GM12878 (cell line): Measurements from ENCODE around the gene GLT8D2. TPM values are rescaled to one million over a fixed set of nuclear protein-coding genes. Genes with fewer than 3 reads are reported as not detected.
A peak's percentile ranks its signal among the peaks of the same experiment; 100 is the strongest.

Source experiments
- ATF7 ChIP-seq: fragments of 450-650 bp; IDR thresholded peaks from 2 replicates; pipeline ENCODE4 v1.6.1; 2016; ENCODE audit warnings: low read depth, mild to moderate bottlenecking
- BCL11A ChIP-seq: IDR thresholded peaks from 2 replicates; pipeline ENCODE4 v1.6.1; 2011; ENCODE audit warnings: low read depth, low read length
- BRCA1 ChIP-seq: IDR thresholded peaks from 2 replicates; pipeline ENCODE4 v1.6.1; 2011; ENCODE audit warnings: low read depth, low read length, improper control_type of control experiment
- DPF2 ChIP-seq: fragments of 450-650 bp; IDR thresholded peaks from 2 replicates; pipeline ENCODE4 v1.6.1; 2017; ENCODE audit warnings: mild to moderate bottlenecking
- EED ChIP-seq: sonication (generic); IDR thresholded peaks from 2 replicates; pipeline ENCODE4 v1.6.1; 2016; ENCODE audit warnings: antibody characterized with exemption, low read depth
- FOXM1 ChIP-seq: IDR thresholded peaks from 2 replicates; pipeline ENCODE4 v1.6.1; 2012; ENCODE audit warnings: low read depth, mild to moderate bottlenecking, inconsistent platforms, low read length, moderate library complexity
- HDAC2 ChIP-seq: fragments of 200-600 bp; sonication (generic); IDR thresholded peaks from 2 replicates; pipeline ENCODE4 v1.6.1; 2017
- LARP7 ChIP-seq: fragments of 450-650 bp; IDR thresholded peaks from 2 replicates; pipeline ENCODE4 v1.6.1; 2017; ENCODE audit warnings: mild to moderate bottlenecking
- MEF2A ChIP-seq: IDR thresholded peaks from 2 replicates; pipeline ENCODE4 v1.6.1; 2011; ENCODE audit warnings: low read depth, mild to moderate bottlenecking, low read length, moderate library complexity; ENCODE audit not compliant: insufficient read depth
- PML ChIP-seq: IDR thresholded peaks from 2 replicates; pipeline ENCODE4 v1.6.1; 2012; ENCODE audit warnings: low read length, inconsistent platforms
- POU2F2 ChIP-seq: IDR thresholded peaks from 3 replicates; pipeline ENCODE4 v1.6.1; 2011; ENCODE audit warnings: low read depth, mild to moderate bottlenecking, low read length, borderline replicate concordance
- RCOR1 ChIP-seq: conservative IDR thresholded peaks from 2 replicates; pipeline ENCODE4 v1.6.1; 2012; ENCODE audit warnings: low read depth, low read length, improper control_type of control experiment
- RELA ChIP-seq: fragments of 450-650 bp; IDR thresholded peaks from 2 replicates; pipeline ENCODE4 v1.8.0; 2014; ENCODE audit warnings: borderline replicate concordance; ENCODE audit not compliant: partially characterized antibody
- RUNX3 ChIP-seq: IDR thresholded peaks from 2 replicates; pipeline ENCODE4 v1.6.1; 2012; ENCODE audit warnings: low read length, inconsistent platforms
- SUZ12 ChIP-seq: fragments of 200-600 bp; sonication (generic); IDR thresholded peaks from one replicate; pipeline ENCODE4 v1.6.1; 2018; ENCODE audit warnings: antibody characterized with exemption, mild to moderate bottlenecking; ENCODE audit not compliant: unreplicated experiment
- polyA plus RNA-seq, 11 experiments: library from polyadenylated mRNA; depleted of rRNA in 4 of 11; unstranded in 6 of 11; stranded (reverse) in 5 of 11; fragments of >200 nt; fragmentation: Nextera tagmentation in 4 of 11; fragmentation: Illumina TruSeq in 1 of 11; extraction: Ambion mirVana in 4 of 11; extraction: Trizol in 1 of 11; gene quantifications; 1 replicate in 1 of 11; 2 replicates in 10 of 11; pipeline versions ENCODE4 v1.2.1 to v1.2.3, GENCODE V29; 2011 to 2016; ENCODE audit warnings: inconsistent platforms in 2 of 11, missing spikeins in 2 of 11, low read depth in 1 of 11
- total RNA-seq, 4 experiments: library from RNA; depleted of rRNA in 3 of 4; stranded (reverse); fragments of >200 nt in 3 of 4; fragmentation: Illumina TruSeq in 1 of 4; extraction: Trizol in 1 of 4; gene quantifications; 2 replicates each; pipeline versions ENCODE4 v1.2.1 to v1.2.3, GENCODE V29; 2013 to 2021
- TF ChIP-seq, protein P1 (sequence below): fragments of 150-350 bp; IDR thresholded peaks from 2 replicates; pipeline ENCODE4 v1.6.1; 2016; ENCODE audit warnings: low read depth, low read length
- TF ChIP-seq, protein P2 (sequence below): fragments of 450-650 bp; IDR thresholded peaks from 2 replicates; pipeline ENCODE4 v1.6.1; 2017; ENCODE audit warnings: mild to moderate bottlenecking, moderate library complexity
- TF ChIP-seq, protein P3 (sequence below): fragments of 450-650 bp; IDR thresholded peaks from 2 replicates; pipeline ENCODE4 v1.6.1; 2016; ENCODE audit warnings: mild to moderate bottlenecking

GLT8D2 gene
- total and polyA plus RNA-seq, 10 of the 15 experiments (the other 5 are each of a cell fraction or from before 2014, with no cell fraction given) = 0.06 to 0.80 (median 0.37) TPM; not detected in 1

DNA sequence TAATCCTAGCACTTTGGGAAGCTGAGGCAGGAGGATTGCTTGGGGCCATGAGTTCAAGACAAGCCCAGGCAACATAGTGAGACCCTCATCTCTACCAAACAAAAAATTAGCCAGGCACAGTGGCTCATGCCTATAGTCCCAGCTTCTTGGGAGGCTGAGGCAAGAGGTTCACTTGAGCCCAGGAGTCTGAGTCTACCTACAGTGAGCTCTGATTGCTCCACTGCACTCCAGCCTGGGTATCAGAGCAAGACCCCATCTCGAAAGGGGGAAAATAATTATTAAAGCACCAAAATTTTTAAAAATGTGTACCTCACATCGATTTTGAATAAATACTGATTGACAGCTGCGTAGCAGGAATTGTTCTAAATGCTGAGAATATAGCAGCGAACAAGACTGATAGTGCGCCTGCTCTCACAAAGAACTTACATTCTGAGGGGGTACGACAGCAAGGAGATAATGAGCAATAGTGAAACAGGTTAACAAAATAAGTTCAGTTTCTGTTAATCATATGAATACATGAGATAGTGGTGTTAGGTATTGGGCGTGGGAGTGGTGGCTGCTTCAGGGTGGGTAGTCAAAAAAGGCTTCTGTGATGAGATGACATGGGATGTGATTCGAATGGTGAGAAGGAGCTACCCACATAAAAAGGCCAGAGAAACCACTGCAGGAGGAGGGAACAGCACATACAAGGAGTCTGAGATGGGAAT, 33.9 kb upstream of the GLT8D2 start (continued):
- TF ChIP-seq, protein P1, sequence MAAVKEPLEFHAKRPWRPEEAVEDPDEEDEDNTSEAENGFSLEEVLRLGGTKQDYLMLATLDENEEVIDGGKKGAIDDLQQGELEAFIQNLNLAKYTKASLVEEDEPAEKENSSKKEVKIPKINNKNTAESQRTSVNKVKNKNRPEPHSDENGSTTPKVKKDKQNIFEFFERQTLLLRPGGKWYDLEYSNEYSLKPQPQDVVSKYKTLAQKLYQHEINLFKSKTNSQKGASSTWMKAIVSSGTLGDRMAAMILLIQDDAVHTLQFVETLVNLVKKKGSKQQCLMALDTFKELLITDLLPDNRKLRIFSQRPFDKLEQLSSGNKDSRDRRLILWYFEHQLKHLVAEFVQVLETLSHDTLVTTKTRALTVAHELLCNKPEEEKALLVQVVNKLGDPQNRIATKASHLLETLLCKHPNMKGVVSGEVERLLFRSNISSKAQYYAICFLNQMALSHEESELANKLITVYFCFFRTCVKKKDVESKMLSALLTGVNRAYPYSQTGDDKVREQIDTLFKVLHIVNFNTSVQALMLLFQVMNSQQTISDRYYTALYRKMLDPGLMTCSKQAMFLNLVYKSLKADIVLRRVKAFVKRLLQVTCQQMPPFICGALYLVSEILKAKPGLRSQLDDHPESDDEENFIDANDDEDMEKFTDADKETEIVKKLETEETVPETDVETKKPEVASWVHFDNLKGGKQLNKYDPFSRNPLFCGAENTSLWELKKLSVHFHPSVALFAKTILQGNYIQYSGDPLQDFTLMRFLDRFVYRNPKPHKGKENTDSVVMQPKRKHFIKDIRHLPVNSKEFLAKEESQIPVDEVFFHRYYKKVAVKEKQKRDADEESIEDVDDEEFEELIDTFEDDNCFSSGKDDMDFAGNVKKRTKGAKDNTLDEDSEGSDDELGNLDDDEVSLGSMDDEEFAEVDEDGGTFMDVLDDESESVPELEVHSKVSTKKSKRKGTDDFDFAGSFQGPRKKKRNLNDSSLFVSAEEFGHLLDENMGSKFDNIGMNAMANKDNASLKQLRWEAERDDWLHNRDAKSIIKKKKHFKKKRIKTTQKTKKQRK = no peak
- TF ChIP-seq HDAC2 = no peak
- TF ChIP-seq, protein P2, sequence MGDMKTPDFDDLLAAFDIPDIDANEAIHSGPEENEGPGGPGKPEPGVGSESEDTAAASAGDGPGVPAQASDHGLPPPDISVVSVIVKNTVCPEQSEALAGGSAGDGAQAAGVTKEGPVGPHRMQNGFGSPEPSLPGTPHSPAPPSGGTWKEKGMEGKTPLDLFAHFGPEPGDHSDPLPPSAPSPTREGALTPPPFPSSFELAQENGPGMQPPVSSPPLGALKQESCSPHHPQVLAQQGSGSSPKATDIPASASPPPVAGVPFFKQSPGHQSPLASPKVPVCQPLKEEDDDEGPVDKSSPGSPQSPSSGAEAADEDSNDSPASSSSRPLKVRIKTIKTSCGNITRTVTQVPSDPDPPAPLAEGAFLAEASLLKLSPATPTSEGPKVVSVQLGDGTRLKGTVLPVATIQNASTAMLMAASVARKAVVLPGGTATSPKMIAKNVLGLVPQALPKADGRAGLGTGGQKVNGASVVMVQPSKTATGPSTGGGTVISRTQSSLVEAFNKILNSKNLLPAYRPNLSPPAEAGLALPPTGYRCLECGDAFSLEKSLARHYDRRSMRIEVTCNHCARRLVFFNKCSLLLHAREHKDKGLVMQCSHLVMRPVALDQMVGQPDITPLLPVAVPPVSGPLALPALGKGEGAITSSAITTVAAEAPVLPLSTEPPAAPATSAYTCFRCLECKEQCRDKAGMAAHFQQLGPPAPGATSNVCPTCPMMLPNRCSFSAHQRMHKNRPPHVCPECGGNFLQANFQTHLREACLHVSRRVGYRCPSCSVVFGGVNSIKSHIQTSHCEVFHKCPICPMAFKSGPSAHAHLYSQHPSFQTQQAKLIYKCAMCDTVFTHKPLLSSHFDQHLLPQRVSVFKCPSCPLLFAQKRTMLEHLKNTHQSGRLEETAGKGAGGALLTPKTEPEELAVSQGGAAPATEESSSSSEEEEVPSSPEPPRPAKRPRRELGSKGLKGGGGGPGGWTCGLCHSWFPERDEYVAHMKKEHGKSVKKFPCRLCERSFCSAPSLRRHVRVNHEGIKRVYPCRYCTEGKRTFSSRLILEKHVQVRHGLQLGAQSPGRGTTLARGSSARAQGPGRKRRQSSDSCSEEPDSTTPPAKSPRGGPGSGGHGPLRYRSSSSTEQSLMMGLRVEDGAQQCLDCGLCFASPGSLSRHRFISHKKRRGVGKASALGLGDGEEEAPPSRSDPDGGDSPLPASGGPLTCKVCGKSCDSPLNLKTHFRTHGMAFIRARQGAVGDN = no peak
- peak; percentile 62; the same call in 2 of the 3 replicates for TF ChIP-seq POU2F2
- peak; percentile 69; the same call in 1 of the 2 replicates for TF ChIP-seq DPF2
- TF ChIP-seq BCL11A = peak; percentile 69; the same call in 1 of the 2 replicates
- peak; percentile 43; the same call in 1 of the 2 replicates for TF ChIP-seq FOXM1
- no peak for TF ChIP-seq BRCA1
- peak; percentile 63; the same call in 1 of the 2 replicates for TF ChIP-seq ATF7
- TF ChIP-seq MEF2A = 0 out of 2 replicates have a peak, but pooled peaks have one; percentile 22
- TF ChIP-seq RUNX3 = peak; percentile 95
- TF ChIP-seq PML = 0 out of 2 replicates have a peak, but pooled peaks have one; percentile 20
- TF ChIP-seq RCOR1 = no peak
- TF ChIP-seq SUZ12 = no peak
- TF ChIP-seq LARP7 = no peak
- TF ChIP-seq, protein P3, sequence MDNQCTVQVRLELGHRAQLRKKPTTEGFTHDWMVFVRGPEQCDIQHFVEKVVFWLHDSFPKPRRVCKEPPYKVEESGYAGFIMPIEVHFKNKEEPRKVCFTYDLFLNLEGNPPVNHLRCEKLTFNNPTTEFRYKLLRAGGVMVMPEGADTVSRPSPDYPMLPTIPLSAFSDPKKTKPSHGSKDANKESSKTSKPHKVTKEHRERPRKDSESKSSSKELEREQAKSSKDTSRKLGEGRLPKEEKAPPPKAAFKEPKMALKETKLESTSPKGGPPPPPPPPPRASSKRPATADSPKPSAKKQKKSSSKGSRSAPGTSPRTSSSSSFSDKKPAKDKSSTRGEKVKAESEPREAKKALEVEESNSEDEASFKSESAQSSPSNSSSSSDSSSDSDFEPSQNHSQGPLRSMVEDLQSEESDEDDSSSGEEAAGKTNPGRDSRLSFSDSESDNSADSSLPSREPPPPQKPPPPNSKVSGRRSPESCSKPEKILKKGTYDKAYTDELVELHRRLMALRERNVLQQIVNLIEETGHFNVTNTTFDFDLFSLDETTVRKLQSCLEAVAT = peak; percentile 74
- TF ChIP-seq RELA = no peak
- peak; percentile 95 for TF ChIP-seq EED
